Body of pancreas (tissue), 4 donors: ENCODE results near the gene MTRFR.
"Not testable (repeated sequence)": the region's sequence is repeated elsewhere in the genome, so short reads cannot be mapped to it uniquely, and the experiment has no call there.

Experiments used
- CTCF ChIP-seq, 7 experiments: fragments of 450-650 bp in 4 of 7; fragments of 200-600 bp in 3 of 7; sonication (generic) in 3 of 7; IDR thresholded peaks; one replicate each; pipeline ENCODE4 v1.5.1; 2016 to 2019; ENCODE audit warnings: antibody characterized with exemption in 7 of 7
- POLR2A ChIP-seq, 3 donors: fragments of 450-650 bp; IDR thresholded peaks; one replicate each; pipeline ENCODE4 v1.6.1; 2016; ENCODE audit warnings: antibody characterized with exemption in 3 of 3, mild to moderate bottlenecking in 2 of 3

- not testable (repeated sequence) for TF ChIP-seq CTCF, POLR2A (IDR thresholded peaks at IDR 0.05)
These were observed 19.1 kb downstream of the MTRFR start for GRCh38 chr12:123252365-123252764.
